Astrocyte (in vitro differentiated cells and primary cell): ENCODE measurements around the gene ENDOV. TPM values are rescaled to one million over a fixed set of nuclear protein-coding genes. Genes with fewer than 3 reads are reported as not detected.

Experiments used
- DNase-seq: peaks from one replicate; pipeline ENCODE4 v3.0.0-alpha.2; 2010; ENCODE audit warnings: low read depth
- FAIRE-seq: peaks from 2 replicates; lab custom pipeline; 2011; peaks lifted over from hg19 to GRCh38; lab: Jason Lieb, UNC
- H2AFZ ChIP-seq: 2 replicates; pipeline ENCODE4 v1.6.0; 2012; ENCODE audit warnings: low read depth, low read length, inconsistent platforms
- H3K27ac ChIP-seq: 2 replicates; pipeline ENCODE4 v1.5.1; 2011; ENCODE audit warnings: low read depth, low read length, inconsistent platforms
- H3K27me3 ChIP-seq: 2 replicates; pipeline ENCODE4 v1.6.0; 2011; ENCODE audit warnings: low read length, inconsistent platforms; ENCODE audit not compliant: insufficient read depth
- H3K36me3 ChIP-seq: 2 replicates; pipeline ENCODE4 v1.5.1; 2011; ENCODE audit warnings: low read length, inconsistent platforms; ENCODE audit not compliant: insufficient read depth
- H3K4me1 ChIP-seq: 2 replicates; pipeline ENCODE4 v1.5.1; 2011; ENCODE audit warnings: low read length, inconsistent platforms; ENCODE audit not compliant: insufficient read depth
- H3K4me2 ChIP-seq: 2 replicates; pipeline ENCODE4 v1.6.0; 2012; ENCODE audit warnings: low read length, inconsistent platforms
- H3K4me3 ChIP-seq: 2 replicates; pipeline ENCODE4 v1.5.1; 2011; ENCODE audit warnings: low read depth, mild to moderate bottlenecking, low read length, inconsistent platforms; ENCODE audit not compliant: insufficient read depth
- H3K79me2 ChIP-seq: 2 replicates; pipeline ENCODE4 v1.6.0; 2012; ENCODE audit warnings: mild to moderate bottlenecking, low read length, inconsistent platforms; ENCODE audit not compliant: insufficient read depth
- H3K9ac ChIP-seq: 2 replicates; pipeline ENCODE4 v1.6.0; 2012; ENCODE audit warnings: mild to moderate bottlenecking, low read length, inconsistent platforms
- H3K9me3 ChIP-seq: 2 replicates; pipeline ENCODE4 v1.5.1; 2012; ENCODE audit warnings: low read depth, mild to moderate bottlenecking, low read length, inconsistent platforms; ENCODE audit not compliant: insufficient read depth
- H4K20me1 ChIP-seq: 2 replicates; pipeline ENCODE4 v1.6.0; 2012; ENCODE audit warnings: low read length, inconsistent platforms; ENCODE audit not compliant: insufficient read depth
- H3K27ac Mint-ChIP-seq: one replicate; pipeline ENCODE4 v1.8.0; 2021; ENCODE audit warnings: mild to moderate bottlenecking, mixed read lengths; ENCODE audit not compliant: unreplicated experiment
- H3K27me3 Mint-ChIP-seq: one replicate; pipeline ENCODE4 v1.8.0; 2021; ENCODE audit warnings: low read depth, mixed read lengths; ENCODE audit not compliant: unreplicated experiment
- H3K36me3 Mint-ChIP-seq: one replicate; pipeline ENCODE4 v1.8.0; 2021; ENCODE audit warnings: low read depth, mixed read lengths; ENCODE audit not compliant: unreplicated experiment
- H3K4me1 Mint-ChIP-seq: one replicate; pipeline ENCODE4 v1.8.0; 2021; ENCODE audit warnings: low read depth, mixed read lengths; ENCODE audit not compliant: unreplicated experiment
- H3K4me3 Mint-ChIP-seq: one replicate; pipeline ENCODE4 v1.8.0; 2021; ENCODE audit warnings: mild to moderate bottlenecking, moderate library complexity, mixed read lengths; ENCODE audit not compliant: unreplicated experiment
- H3K9me3 Mint-ChIP-seq: one replicate; pipeline ENCODE4 v1.8.0; 2021; ENCODE audit warnings: mild to moderate bottlenecking, mixed read lengths; ENCODE audit not compliant: unreplicated experiment
- CTCF ChIP-seq: IDR thresholded peaks from 2 replicates; pipeline ENCODE4 v1.5.1; 2011; ENCODE audit warnings: low read depth, mild to moderate bottlenecking, inconsistent platforms, low read length, moderate library complexity; ENCODE audit not compliant: insufficient read depth
- EZH2 ChIP-seq: IDR thresholded peaks from 2 replicates; pipeline ENCODE4 v1.6.1; 2012; ENCODE audit warnings: mild to moderate bottlenecking, low read length, inconsistent platforms; ENCODE audit not compliant: insufficient read depth
- total RNA-seq: library from RNA; stranded (reverse); gene quantifications from 2 replicates; pipeline ENCODE4 v1.2.1, GENCODE V29; 2021

The ENDOV gene
- total RNA-seq, 1 donor from 2014 or later, result 20.7 TPM

- H3K79me2 ChIP-seq, result peaks cover 31% of the 10 kb centered on the region
- peaks cover 9% of the 10 kb centered on the region for H3K36me3 Mint-ChIP-seq
- peaks cover 10% of the 10 kb centered on the region for H3K4me1 ChIP-seq
- no peak overlapping the region for H3K9ac ChIP-seq
- no peak overlapping the region for H2AFZ ChIP-seq
- H3K9me3 Mint-ChIP-seq, result no peaks in the 10 kb centered on the region
- H3K27me3 ChIP-seq, result no peaks in the 10 kb centered on the region
- FAIRE-seq, result no peak
- peaks cover under 1% of the 10 kb centered on the region for H3K27me3 Mint-ChIP-seq
- H3K4me2 ChIP-seq, result no peak overlapping the region
- no peak overlapping the region for H3K4me3 Mint-ChIP-seq
- no peak for DNase-seq
- H4K20me1 ChIP-seq, result peaks cover 54% of the 10 kb centered on the region
- TF ChIP-seq CTCF (no peak), EZH2 (no peak)
- H3K36me3 ChIP-seq, result peaks cover 8% of the 10 kb centered on the region
- H3K4me1 Mint-ChIP-seq, result peaks cover 15% of the 10 kb centered on the region
- H3K4me3 ChIP-seq, result no peak overlapping the region
- no peak overlapping the region for H3K27ac ChIP-seq
- no peaks in the 10 kb centered on the region for H3K9me3 ChIP-seq
- H3K27ac Mint-ChIP-seq, result no peak overlapping the region
These were observed 3.6 kb downstream of the ENDOV start for GRCh38 chr17:80418589-80418988.

- Mint-ChIP-seq H3K4me1 (peaks cover 12% of the 10 kb centered on the region), H3K27me3 (no peaks in the 10 kb centered on the region), H3K27ac (no peak overlapping the region), H3K36me3 (peaks cover 12% of the 10 kb centered on the region), H3K4me3 (no peak overlapping the region), H3K9me3 (no peaks in the 10 kb centered on the region)
- peaks cover 51% of the 10 kb centered on the region for H4K20me1 ChIP-seq
- no peak overlapping the region for H3K4me2 ChIP-seq
- H3K27ac ChIP-seq, result no peak overlapping the region
- FAIRE-seq, result no peak
- no peaks in the 10 kb centered on the region for H3K27me3 ChIP-seq
- H3K4me3 ChIP-seq, result no peak overlapping the region
- H3K9me3 ChIP-seq, result no peaks in the 10 kb centered on the region
- no peak for TF ChIP-seq EZH2
- TF ChIP-seq CTCF, result no peak
- H3K9ac ChIP-seq, result no peak overlapping the region
- H3K36me3 ChIP-seq, result peaks cover 8% of the 10 kb centered on the region
- no peak for DNase-seq
- H2AFZ ChIP-seq, result no peak overlapping the region
- peaks cover 7% of the 10 kb centered on the region for H3K4me1 ChIP-seq
- H3K79me2 ChIP-seq, result peaks cover 31% of the 10 kb centered on the region
These were observed 4.3 kb downstream of the ENDOV start for GRCh38 chr17:80419255-80419654.

- Histone ChIP-seq H3K79me2 (peaks cover 16% of the 10 kb centered on the region), H3K27ac (no peak overlapping the region), H3K36me3 (peaks cover 8% of the 10 kb centered on the region), H3K4me3 (no peak overlapping the region), H2AFZ (no peak overlapping the region), H3K4me1 (no peaks in the 10 kb centered on the region), H3K4me2 (no peak overlapping the region), H3K27me3 (no peaks in the 10 kb centered on the region), H4K20me1 (peaks cover 47% of the 10 kb centered on the region), H3K9ac (no peak overlapping the region), H3K9me3 (no peaks in the 10 kb centered on the region)
- DNase-seq, result no peak
- Mint-ChIP-seq H3K4me3 (peak overlapping the region; percentile 45), H3K27ac (no peak overlapping the region), H3K36me3 (peaks cover 12% of the 10 kb centered on the region), H3K27me3 (no peaks in the 10 kb centered on the region), H3K4me1 (peaks cover 6% of the 10 kb centered on the region), H3K9me3 (no peaks in the 10 kb centered on the region)
- no peak for TF ChIP-seq EZH2
- no peak for FAIRE-seq
These were observed 6.6 kb downstream of the ENDOV start for GRCh38 chr17:80421381-80422090.
